ENCODE data around the gene USH2A.

USH2A gene

GRCh38 chr1:216140730-216141524 is 282.3 kb downstream of the USH2A start:
- DNase-seq (ENCODE audit: low read depth, low spot score): no peak

- DNase-seq (ENCODE audit: low read depth, low spot score): no peak
Observed at GRCh38 chr1:216124192-216124781, 299.0 kb downstream of the USH2A start.

- no peak for DNase-seq (ENCODE audit: low read depth, low spot score)
Observed at GRCh38 chr1:216123446-216124191, 299.6 kb downstream of the USH2A start.

- no peak for DNase-seq (ENCODE audit: low read depth, low spot score)
Observed at GRCh38 chr1:216119600-216119999, 303.6 kb downstream of the USH2A start.

GRCh38 chr1:216114180-216114579 is 309.1 kb downstream of the USH2A start:
- no peak for DNase-seq (ENCODE audit: low read depth, low spot score)

GRCh38 chr1:216113181-216113580 is 310.1 kb downstream of the USH2A start:
- DNase-seq (ENCODE audit: low read depth, low spot score): no peak

GRCh38 chr1:216111842-216112241 is 311.4 kb downstream of the USH2A start:
- DNase-seq (ENCODE audit: low read depth, low spot score): no peak

- peak; percentile 80 for DNase-seq (ENCODE audit: low read depth, low spot score)
Observed at GRCh38 chr1:216095400-216095799, 327.8 kb downstream of the USH2A start.

- no peak for DNase-seq (ENCODE audit: low read depth, low spot score)
Observed at GRCh38 chr1:216090556-216090955, 332.7 kb downstream of the USH2A start.

GRCh38 chr1:216086678-216087077 is 336.6 kb downstream of the USH2A start:
- no peak for DNase-seq (ENCODE audit: low read depth, low spot score)

GRCh38 chr1:216081445-216081844 is 341.8 kb downstream of the USH2A start:
- no peak for DNase-seq (ENCODE audit: low read depth, low spot score)

GRCh38 chr1:216076751-216077150 is 346.5 kb downstream of the USH2A start:
- DNase-seq (ENCODE audit: low read depth, low spot score): no peak

GRCh38 chr1:216075339-216075738 is 347.9 kb downstream of the USH2A start:
- no peak for DNase-seq (ENCODE audit: low read depth, low spot score)

GRCh38 chr1:216073793-216074595 is 349.3 kb downstream of the USH2A start:
- no peak for DNase-seq (ENCODE audit: low read depth, low spot score)

GRCh38 chr1:216071262-216071661 is 352.0 kb downstream of the USH2A start:
- DNase-seq (ENCODE audit: low read depth, low spot score): no peak

GRCh38 chr1:216064643-216065042 is 358.6 kb downstream of the USH2A start:
- DNase-seq (ENCODE audit: low read depth, low spot score): no peak

- DNase-seq (ENCODE audit: low read depth, low spot score): no peak
Observed at GRCh38 chr1:216057947-216058346, 365.3 kb downstream of the USH2A start.

- DNase-seq (ENCODE audit: low read depth, low spot score): no peak
Observed at GRCh38 chr1:216057063-216057462, 366.2 kb downstream of the USH2A start.

- DNase-seq (ENCODE audit: low read depth, low spot score): no peak
Observed at GRCh38 chr1:216055004-216055403, 368.2 kb downstream of the USH2A start.

- DNase-seq (ENCODE audit: low read depth, low spot score): no peak
Observed at GRCh38 chr1:216054600-216054999, 368.6 kb downstream of the USH2A start.

GRCh38 chr1:216051071-216051470 is 372.2 kb downstream of the USH2A start:
- DNase-seq (ENCODE audit: low read depth, low spot score): no peak
